Body of pancreas (tissue), 4 donors: ENCODE data around the gene PITPNC1. TPM values are rescaled to one million over a fixed set of nuclear protein-coding genes. Genes with fewer than 3 reads are reported as not detected.

Source experiments
- microRNA counts, 2 donors: library from miRNA; unstranded; fragments of <30 nt; microRNA quantifications; one replicate each; lab custom pipeline; 2017
- microRNA-seq, 2 donors: library from miRNA; unstranded; fragments of <30 nt; microRNA quantifications; one replicate each; pipeline ENCODE4, GENCODE V29; 2016; ENCODE audit warnings: borderline number of aligned reads in 2 of 2, borderline replicate concordance in 2 of 2
- small RNA-seq: library from RNA; depleted of rRNA; stranded (forward); fragments of <200 nt; gene quantifications from one replicate; pipeline ENCODE3, GENCODE V24; 2016
- total RNA-seq, 2 donors: library from RNA; depleted of rRNA; stranded (reverse); fragments of >200 nt; gene quantifications; one replicate each; pipeline ENCODE4 v1.1.0, GENCODE V29; 2016

The PITPNC1 gene
- total RNA-seq, 2 donors from 2014 or later = 11.9 to 17.5 TPM

MicroRNA genes within 50 kb of the gene (microRNA counts, 767-probe panel; counts per million panel counts)
- microRNA hsa-miR-548aa (lab: Ali Mortazavi, UCI) (0 to 6,494 counts per million in 2 donors), microRNA hsa-miR-548d-3p (lab: Ali Mortazavi, UCI) (0 to 736 counts per million in 2 donors), microRNA hsa-miR-548d-5p (lab: Ali Mortazavi, UCI) (0 to 736 counts per million in 2 donors)

Small RNAs within 50 kb of the gene (microRNA-seq; reads per million reads assigned to microRNA genes)
- gene MIR548AA2 (0 reads per million in 2 donors), gene MIR548D2 (0 reads per million in 2 donors)

Small RNAs within 50 kb of the gene (small RNA-seq; reads per million reads assigned to genes)
- not detected for gene MIR548AA2
- not detected for gene MIR548D2
- not detected for gene RF00019
- gene RN7SL756P = not detected
- gene SNORA38B = 7.3 reads per million, percentile 90 among the genes with 10 or more reads in this experiment

Other genes with a start within 250 kb of the PITPNC1 start
- gene HELZ, start 132.1 kb upstream of the PITPNC1 start, total RNA-seq = 10 to 100 TPM; 21.0 to 34.6 TPM
- gene PSMD12, start 10.7 kb upstream of the PITPNC1 start, total RNA-seq = 10 to 100 TPM; 12.2 to 14.0 TPM